ENCODE data around the gene SNTN. TPM values are rescaled to one million over a fixed set of nuclear protein-coding genes. Genes with fewer than 3 reads are reported as not detected.

The SNTN gene
- total and polyA plus RNA-seq, 3 experiments from 2014 or later, result not detected

DNA sequence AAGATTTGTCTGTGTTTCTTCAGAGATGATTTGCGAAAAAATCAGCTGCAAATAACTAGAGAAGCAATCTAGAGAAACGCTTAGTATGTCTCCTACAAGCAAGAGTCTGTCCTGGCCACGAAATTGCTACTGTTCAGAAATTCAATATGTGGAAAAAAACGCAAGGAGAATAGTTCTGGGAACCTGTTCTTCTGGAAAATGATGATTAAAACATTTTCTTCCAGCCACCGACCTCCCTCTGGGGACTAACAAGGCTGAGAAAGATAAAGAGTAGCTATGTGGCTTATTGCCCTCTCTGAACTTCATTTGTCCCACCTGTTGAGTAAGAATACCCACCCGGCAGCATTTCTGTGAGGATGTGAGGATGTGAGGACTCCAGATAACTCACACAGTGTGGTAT lies 31.6 kb downstream of the SNTN start:
- no peaks in the 10 kb centered on the region for H3K4me1 Mint-ChIP-seq
- Histone ChIP-seq H3K4me3 (ENCODE audit: low read length) (no peak overlapping the region), H3K27me3 (ENCODE audit: insufficient read depth, low read length, poor library complexity, severe bottlenecking) (no peaks in the 10 kb centered on the region), H3K27ac (ENCODE audit: low read depth, low read length) (no peak overlapping the region), H3K36me3 (ENCODE audit: insufficient read depth, low read length) (no peaks in the 10 kb centered on the region), H3K4me1 (ENCODE audit: insufficient read depth, low read length) (no peaks in the 10 kb centered on the region), H3K9me3 (ENCODE audit: low read length) (no peaks in the 10 kb centered on the region)
- no peak for DNase-seq
- peaks cover 0 to 3% (median 0%) of the 10 kb centered on the region in 5 donors for H3K9me3 Mint-ChIP-seq
- H3K27me3 Mint-ChIP-seq, result peaks cover 0 to 3% of the 10 kb centered on the region in 2 donors
- ChIA-PET POLR2A (no interaction called here), CTCF (no interaction called here)
- no peak overlapping the region for H3K27ac Mint-ChIP-seq
- H3K4me3 Mint-ChIP-seq, result no peak overlapping the region
- no peaks in the 10 kb centered on the region for H3K36me3 Mint-ChIP-seq

DNA sequence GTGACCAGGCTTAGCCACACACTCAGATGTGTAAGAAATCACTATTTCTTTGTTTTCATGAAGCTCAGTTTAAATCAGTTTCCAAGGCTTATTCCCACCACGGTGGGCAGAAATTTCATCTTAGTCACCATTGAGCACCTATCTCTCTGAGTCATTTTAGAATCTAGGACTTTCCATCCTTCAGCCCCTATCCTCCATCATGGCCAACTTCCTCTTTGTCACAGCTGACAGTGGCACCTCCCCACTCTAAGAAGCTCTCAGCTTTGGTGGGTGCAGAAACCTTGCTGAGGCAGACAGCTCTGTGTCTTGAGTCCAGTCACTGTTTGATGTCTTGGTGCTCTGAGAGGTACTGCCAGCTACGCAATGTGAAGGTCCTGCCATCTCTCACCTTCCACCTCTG lies 32.9 kb downstream of the SNTN start:
- Histone ChIP-seq H3K27me3 (ENCODE audit: insufficient read depth, low read length, poor library complexity, severe bottlenecking) (no peaks in the 10 kb centered on the region), H3K4me3 (ENCODE audit: low read length) (no peak overlapping the region), H3K9me3 (ENCODE audit: low read length) (no peaks in the 10 kb centered on the region), H3K36me3 (ENCODE audit: insufficient read depth, low read length) (no peaks in the 10 kb centered on the region), H3K4me1 (ENCODE audit: insufficient read depth, low read length) (no peaks in the 10 kb centered on the region), H3K27ac (ENCODE audit: low read depth, low read length) (no peak overlapping the region)
- no peak for DNase-seq
- H3K36me3 Mint-ChIP-seq, result no peaks in the 10 kb centered on the region
- no peak overlapping the region for H3K27ac Mint-ChIP-seq
- H3K4me1 Mint-ChIP-seq, result no peaks in the 10 kb centered on the region
- peaks cover 0 to 3% of the 10 kb centered on the region in 2 donors for H3K27me3 Mint-ChIP-seq
- H3K4me3 Mint-ChIP-seq, result no peak overlapping the region
- peaks cover 0 to 3% (median 0%) of the 10 kb centered on the region in 5 donors for H3K9me3 Mint-ChIP-seq
- ChIA-PET CTCF (no interaction called here), POLR2A (no interaction called here)

DNA sequence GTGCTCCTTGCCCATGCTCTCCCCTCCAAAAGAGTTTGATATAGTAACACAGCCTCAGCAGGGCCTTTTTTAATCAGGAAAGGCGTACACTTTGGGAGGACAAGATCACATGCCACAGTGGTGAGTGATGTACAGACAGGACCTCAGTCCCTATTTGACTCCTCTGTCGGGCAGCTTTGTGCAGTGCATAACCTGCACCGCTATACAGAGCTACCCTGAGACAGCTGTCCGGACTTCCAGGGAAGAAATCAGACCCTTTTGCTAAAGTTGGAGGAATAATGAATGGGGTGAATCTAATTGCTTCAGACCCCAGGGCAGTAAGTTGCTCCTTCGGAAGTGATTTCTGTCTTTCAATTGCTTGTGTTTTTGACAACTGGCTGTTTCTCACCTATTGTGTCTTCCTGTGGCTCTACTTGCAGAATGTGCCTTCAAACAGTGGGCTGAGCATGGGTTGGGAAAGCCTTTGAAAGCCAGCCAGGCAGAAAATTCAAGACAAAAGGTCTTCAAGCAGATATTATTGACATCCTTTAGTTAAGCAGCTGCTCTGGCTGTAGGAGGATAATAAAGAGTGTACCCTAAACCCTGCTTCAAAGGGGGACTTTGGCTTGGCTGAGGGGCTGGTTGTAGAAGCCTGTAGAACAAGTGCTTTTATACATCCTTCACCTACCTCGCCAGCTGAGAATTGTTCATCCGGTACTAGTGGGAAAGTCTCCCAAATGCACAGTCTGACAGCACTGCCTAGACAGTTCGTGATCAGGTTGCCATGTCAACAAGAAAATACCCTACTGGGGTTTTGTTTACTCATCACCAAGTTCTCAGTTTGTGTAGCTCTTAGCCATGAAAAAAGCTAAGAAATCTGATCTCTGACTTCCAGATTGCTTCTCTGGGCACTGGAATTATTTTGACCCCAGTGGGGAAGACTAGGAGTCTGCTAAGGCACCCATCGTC lies 35.1 kb downstream of the SNTN start:
- H3K27ac Mint-ChIP-seq, result no peak overlapping the region
- no peak overlapping the region for H3K4me3 Mint-ChIP-seq
- H3K36me3 Mint-ChIP-seq, result no peaks in the 10 kb centered on the region
- no peaks in the 10 kb centered on the region for H3K4me1 Mint-ChIP-seq
- ChIA-PET POLR2A (no interaction called here), CTCF (no interaction called here)
- H3K4me3 ChIP-seq (ENCODE audit: low read length), result no peak overlapping the region
- no peak for DNase-seq
- no peak overlapping the region for H3K27ac ChIP-seq (ENCODE audit: low read depth, low read length)
- H3K36me3 ChIP-seq (ENCODE audit: insufficient read depth, low read length), result no peaks in the 10 kb centered on the region
- no peaks in the 10 kb centered on the region for H3K27me3 ChIP-seq (ENCODE audit: insufficient read depth, low read length, poor library complexity, severe bottlenecking)
- H3K9me3 Mint-ChIP-seq, result peaks cover 0 to 11% (median 0%) of the 10 kb centered on the region in 5 donors
- no peaks in the 10 kb centered on the region for H3K4me1 ChIP-seq (ENCODE audit: insufficient read depth, low read length)
- H3K27me3 Mint-ChIP-seq, result peaks cover 3 to 5% of the 10 kb centered on the region in 2 donors
- H3K9me3 ChIP-seq (ENCODE audit: low read length), result no peaks in the 10 kb centered on the region

DNA sequence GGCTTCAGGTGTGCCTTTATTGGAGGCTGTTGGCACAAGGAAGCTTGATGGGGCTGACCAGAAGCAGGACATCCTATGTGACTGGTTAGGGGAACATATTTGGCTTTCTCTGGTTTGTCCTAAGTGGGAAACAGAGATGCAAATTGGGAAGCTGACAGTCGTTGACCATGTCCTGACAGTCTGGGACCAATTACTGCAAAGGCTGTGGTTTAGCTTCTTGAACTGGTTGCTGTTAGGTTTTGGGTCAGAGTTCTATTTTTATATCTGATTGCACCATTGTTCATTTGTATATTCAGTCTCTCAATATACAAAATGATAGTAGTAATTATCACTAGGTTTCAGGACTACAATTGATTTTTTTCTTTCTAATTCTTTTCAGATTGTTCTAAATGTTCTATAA lies 36.8 kb downstream of the SNTN start:
- H3K27me3 ChIP-seq (ENCODE audit: insufficient read depth, low read length, poor library complexity, severe bottlenecking), result no peaks in the 10 kb centered on the region
- no peaks in the 10 kb centered on the region for H3K9me3 ChIP-seq (ENCODE audit: low read length)
- no peaks in the 10 kb centered on the region for H3K36me3 ChIP-seq (ENCODE audit: insufficient read depth, low read length)
- H3K36me3 Mint-ChIP-seq, result peaks cover 0 to 3% (median 0%) of the 10 kb centered on the region in 3 donors
- no peaks in the 10 kb centered on the region for H3K4me1 ChIP-seq (ENCODE audit: insufficient read depth, low read length)
- no peak overlapping the region for H3K27ac ChIP-seq (ENCODE audit: low read depth, low read length)
- no peak overlapping the region for H3K4me3 ChIP-seq (ENCODE audit: low read length)
- no peak overlapping the region for H3K4me3 Mint-ChIP-seq
- H3K27me3 Mint-ChIP-seq, result peaks cover 3 to 5% of the 10 kb centered on the region in 2 donors
- POLR2A ChIA-PET, result no interaction called here
- DNase-seq, result no peak
- peaks cover 4 to 17% (median 7%) of the 10 kb centered on the region in 5 donors for H3K9me3 Mint-ChIP-seq
- no peak overlapping the region for H3K27ac Mint-ChIP-seq
- CTCF ChIA-PET, result no interaction called here
- H3K4me1 Mint-ChIP-seq, result no peaks in the 10 kb centered on the region

DNA sequence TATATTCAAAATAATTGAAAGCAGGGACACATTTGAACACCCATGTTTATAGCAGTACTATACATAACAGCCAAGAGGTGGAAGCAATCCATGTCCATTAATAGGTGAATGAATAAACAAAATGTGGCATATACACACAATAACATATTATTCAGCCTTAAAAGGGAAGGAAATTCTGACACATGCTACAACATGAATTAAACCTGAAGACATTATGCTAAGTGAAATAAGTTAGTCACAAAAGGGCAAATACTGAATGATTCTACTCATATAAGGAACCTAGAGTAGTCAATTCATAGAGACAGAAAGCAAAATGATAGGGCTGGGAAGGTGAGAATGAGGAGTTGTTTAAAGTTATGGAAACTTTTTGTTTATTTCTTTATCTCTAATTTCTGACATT lies 40.9 kb downstream of the SNTN start:
- Mint-ChIP-seq H3K36me3 (peaks cover 0 to 3% (median 2%) of the 10 kb centered on the region in 3 donors), H3K4me1 (no peaks in the 10 kb centered on the region), H3K27ac (no peak overlapping the region), H3K27me3 (peaks cover 3 to 7% of the 10 kb centered on the region in 2 donors), H3K9me3 (peaks cover 7 to 17% (median 9%) of the 10 kb centered on the region in 5 donors), H3K4me3 (no peak overlapping the region)
- no peaks in the 10 kb centered on the region for H3K36me3 ChIP-seq (ENCODE audit: insufficient read depth, low read length)
- H3K27ac ChIP-seq (ENCODE audit: low read depth, low read length), result no peak overlapping the region
- CTCF ChIA-PET, result no interaction called here
- DNase-seq, result no peak
- no peak overlapping the region for H3K4me3 ChIP-seq (ENCODE audit: low read length)
- POLR2A ChIA-PET, result no interaction called here
- no peaks in the 10 kb centered on the region for H3K27me3 ChIP-seq (ENCODE audit: insufficient read depth, low read length, poor library complexity, severe bottlenecking)
- H3K4me1 ChIP-seq (ENCODE audit: insufficient read depth, low read length), result no peaks in the 10 kb centered on the region
- no peaks in the 10 kb centered on the region for H3K9me3 ChIP-seq (ENCODE audit: low read length)

DNA sequence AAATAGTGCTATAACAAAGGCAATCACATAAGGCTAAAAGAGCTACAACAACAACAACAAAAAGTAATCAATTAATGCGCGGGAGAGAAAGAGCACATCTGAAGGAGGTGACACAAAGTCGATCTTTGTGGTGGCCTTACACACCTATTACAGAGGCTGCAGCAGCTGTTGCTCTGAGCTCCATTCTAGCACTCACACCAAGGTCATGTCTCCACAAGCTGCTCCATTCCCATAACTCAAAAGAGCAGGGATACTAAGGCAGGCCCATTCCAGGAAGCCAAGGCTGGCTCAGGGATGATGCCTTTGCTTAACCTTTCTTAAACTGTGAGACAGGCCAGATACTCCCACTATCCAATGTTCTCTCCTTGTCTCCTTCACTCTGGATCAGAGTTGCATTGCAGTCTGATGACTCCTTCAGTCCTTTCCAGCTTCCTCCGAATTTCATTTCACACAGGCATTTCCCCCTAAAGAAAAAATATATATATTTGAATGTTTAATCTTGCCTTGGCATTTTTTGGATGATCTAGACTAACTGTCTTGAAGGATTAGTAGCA lies 52.7 kb downstream of the SNTN start:
- DNase-seq, result no peak
- Histone ChIP-seq H3K36me3 (ENCODE audit: insufficient read depth, low read length) (no peaks in the 10 kb centered on the region), H3K4me1 (ENCODE audit: insufficient read depth, low read length) (no peaks in the 10 kb centered on the region), H3K4me3 (ENCODE audit: low read length) (no peak overlapping the region), H3K27me3 (ENCODE audit: insufficient read depth, low read length, poor library complexity, severe bottlenecking) (no peaks in the 10 kb centered on the region), H3K9me3 (ENCODE audit: low read length) (no peaks in the 10 kb centered on the region), H3K27ac (ENCODE audit: low read depth, low read length) (no peak overlapping the region)
- H3K4me1 Mint-ChIP-seq, result no peaks in the 10 kb centered on the region
- no peak overlapping the region for H3K4me3 Mint-ChIP-seq
- H3K27me3 Mint-ChIP-seq, result no peaks in the 10 kb centered on the region
- H3K9me3 Mint-ChIP-seq, result no peaks in the 10 kb centered on the region
- no peaks in the 10 kb centered on the region for H3K36me3 Mint-ChIP-seq
- POLR2A ChIA-PET, result no interaction called here
- CTCF ChIA-PET, result no interaction called here
- no peak overlapping the region for H3K27ac Mint-ChIP-seq

DNA sequence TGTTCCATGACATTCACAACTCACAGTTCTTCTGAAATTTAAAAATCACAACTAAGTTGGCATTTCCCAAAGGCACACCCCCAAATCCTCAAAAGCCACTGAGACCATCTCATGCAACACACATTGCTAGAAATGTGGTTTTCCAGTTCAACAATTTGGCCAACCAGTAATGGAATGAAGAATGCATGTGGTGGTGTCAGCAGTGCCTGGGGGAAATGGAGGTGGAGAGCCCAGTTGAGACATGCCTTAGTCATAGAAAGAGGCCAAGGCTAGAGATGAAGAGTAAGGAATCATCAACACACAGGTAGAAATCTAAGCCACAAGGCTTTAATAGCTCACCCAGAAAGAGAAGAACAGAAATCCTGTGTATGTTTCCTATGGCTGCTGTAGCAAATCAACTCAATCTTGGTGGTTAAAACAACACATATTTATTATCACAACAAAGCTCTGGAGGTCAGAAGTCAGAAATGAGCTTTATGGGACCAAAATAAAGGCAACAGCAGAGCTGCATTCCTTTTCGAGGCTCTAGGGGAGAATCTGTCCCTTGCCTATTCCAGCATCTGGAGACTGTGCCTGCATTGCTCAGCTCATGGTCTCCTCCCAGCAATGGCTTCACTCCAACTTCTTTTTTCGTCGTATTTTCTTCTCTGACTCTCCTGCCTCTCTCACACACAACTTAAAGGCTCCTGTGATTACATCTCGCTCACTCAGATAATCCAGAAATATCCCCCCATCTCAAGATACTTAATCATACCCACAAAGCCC lies 54.0 kb downstream of the SNTN start:
- H3K9me3 ChIP-seq (ENCODE audit: low read length), result no peaks in the 10 kb centered on the region
- H3K4me1 Mint-ChIP-seq, result no peaks in the 10 kb centered on the region
- no peaks in the 10 kb centered on the region for H3K36me3 ChIP-seq (ENCODE audit: insufficient read depth, low read length)
- no peak overlapping the region for H3K27ac Mint-ChIP-seq
- H3K27ac ChIP-seq (ENCODE audit: low read depth, low read length), result no peak overlapping the region
- no peak for DNase-seq
- H3K4me1 ChIP-seq (ENCODE audit: insufficient read depth, low read length), result no peaks in the 10 kb centered on the region
- no peaks in the 10 kb centered on the region for H3K27me3 ChIP-seq (ENCODE audit: insufficient read depth, low read length, poor library complexity, severe bottlenecking)
- H3K4me3 ChIP-seq (ENCODE audit: low read length), result no peak overlapping the region
- no peaks in the 10 kb centered on the region for H3K27me3 Mint-ChIP-seq
- H3K36me3 Mint-ChIP-seq, result peaks cover 0 to 4% (median 0%) of the 10 kb centered on the region in 3 donors
- POLR2A ChIA-PET, result no interaction called here
- CTCF ChIA-PET, result no interaction called here
- H3K9me3 Mint-ChIP-seq, result no peaks in the 10 kb centered on the region
- no peak overlapping the region for H3K4me3 Mint-ChIP-seq

DNA sequence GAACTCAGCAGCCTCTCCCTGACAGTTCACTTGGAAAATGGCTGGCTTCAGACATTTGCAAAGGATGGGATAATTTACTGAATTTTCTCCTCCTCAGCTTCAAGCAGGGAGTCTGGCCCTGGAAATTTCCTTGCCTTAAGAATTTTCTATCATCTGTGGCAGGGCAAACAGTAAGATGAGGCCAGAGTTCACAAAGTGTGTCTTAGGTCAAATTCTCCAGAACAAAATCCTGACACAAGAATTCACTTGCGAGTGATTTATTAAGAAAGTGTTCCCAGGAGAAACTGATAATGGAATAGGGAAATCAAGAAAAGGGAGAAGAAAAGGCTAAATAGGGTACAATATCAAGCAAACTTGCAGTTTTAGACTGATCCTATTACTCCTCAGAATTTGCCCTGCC lies 55.3 kb downstream of the SNTN start:
- peaks cover 0 to 4% (median 0%) of the 10 kb centered on the region in 3 donors for H3K36me3 Mint-ChIP-seq
- no peak overlapping the region for H3K27ac Mint-ChIP-seq
- H3K9me3 ChIP-seq (ENCODE audit: low read length), result no peaks in the 10 kb centered on the region
- no peak for DNase-seq
- POLR2A ChIA-PET, result no interaction called here
- no peaks in the 10 kb centered on the region for H3K4me1 Mint-ChIP-seq
- CTCF ChIA-PET, result no interaction called here
- H3K4me1 ChIP-seq (ENCODE audit: insufficient read depth, low read length), result no peaks in the 10 kb centered on the region
- H3K4me3 ChIP-seq (ENCODE audit: low read length), result no peak overlapping the region
- H3K9me3 Mint-ChIP-seq, result peaks cover 0 to 2% (median 0%) of the 10 kb centered on the region in 5 donors
- no peak overlapping the region for H3K4me3 Mint-ChIP-seq
- no peak overlapping the region for H3K27ac ChIP-seq (ENCODE audit: low read depth, low read length)
- no peaks in the 10 kb centered on the region for H3K36me3 ChIP-seq (ENCODE audit: insufficient read depth, low read length)
- no peaks in the 10 kb centered on the region for H3K27me3 ChIP-seq (ENCODE audit: insufficient read depth, low read length, poor library complexity, severe bottlenecking)
- no peaks in the 10 kb centered on the region for H3K27me3 Mint-ChIP-seq
